T-helper 1 cell (primary cell): ENCODE results near the gene PGAP6.
A peak's percentile ranks its signal among the peaks of the same experiment; 100 is the strongest.
"Not testable (repeated sequence)": the region's sequence is repeated elsewhere in the genome, so short reads cannot be mapped to it uniquely, and the experiment has no call there.

ENCODE experiments used
- DNase-seq, 5 donors: peaks; one replicate each; pipeline ENCODE4 v3.0.0-alpha.2; 2012 to 2020

PGAP6 gene

GRCh38 chr16:366476-366875 lies 15.3 kb downstream of the PGAP6 start:
- no peak for DNase-seq

GRCh38 chr16:364595-365491 lies 16.9 kb downstream of the PGAP6 start:
- DNase-seq = no peak

GRCh38 chr16:363766-364490 lies 17.9 kb downstream of the PGAP6 start:
- DNase-seq = no peak

- peak in 1 of 5 donors; percentile 9 for DNase-seq
These were observed 18.5 kb downstream of the PGAP6 start for GRCh38 chr16:363110-363765.

GRCh38 chr16:362702-362999 lies 19.1 kb downstream of the PGAP6 start:
- not testable (repeated sequence) for DNase-seq

GRCh38 chr16:361872-362701 lies 19.7 kb downstream of the PGAP6 start:
- peak in 4 of 5 donors; percentile 59 to 71 (median 65) for DNase-seq

GRCh38 chr16:361341-361871 lies 20.4 kb downstream of the PGAP6 start:
- DNase-seq = no peak

- DNase-seq = no peak
These were observed 21.0 kb downstream of the PGAP6 start for GRCh38 chr16:360698-361336.

GRCh38 chr16:359871-360697 lies 21.7 kb downstream of the PGAP6 start:
- no peak for DNase-seq

- DNase-seq = no peak
These were observed 22.6 kb downstream of the PGAP6 start for GRCh38 chr16:359067-359763.

- DNase-seq = no peak
These were observed 25.0 kb downstream of the PGAP6 start for GRCh38 chr16:356741-357140.

- DNase-seq = peak in 2 of 5 donors; percentile 28 to 49
These were observed 26.8 kb downstream of the PGAP6 start for GRCh38 chr16:354971-355461.

GRCh38 chr16:354291-354881 lies 27.4 kb downstream of the PGAP6 start:
- DNase-seq = peak in 1 of 5 donors; percentile 10

- peak in 1 of 5 donors; percentile 12 for DNase-seq
These were observed 28.1 kb downstream of the PGAP6 start for GRCh38 chr16:353404-354290.

GRCh38 chr16:352547-353403 lies 29.0 kb downstream of the PGAP6 start, which contains the start of gene AXIN1:
Gene AXIN1 (minus strand): TSS chr16:352723. CDS start chr16:347025, 5,698 bp downstream.
- DNase-seq = peak; percentile 98 to 100 (median 100)

- DNase-seq = peak in 2 of 5 donors; percentile 35 to 53
These were observed 29.8 kb downstream of the PGAP6 start for GRCh38 chr16:351804-352520.

GRCh38 chr16:350203-350602 lies 31.6 kb downstream of the PGAP6 start:
- no peak for DNase-seq
